HCEC 1CT (cell line): ENCODE measurements around the gene PSTPIP2.
"Not testable (repeated sequence)": the region's sequence is repeated elsewhere in the genome, so short reads cannot be mapped to it uniquely, and the experiment has no call there.

Source experiments
- DNase-seq: peaks from one replicate; pipeline ENCODE4 v3.0.0-alpha.2; 2017

PSTPIP2 gene

DNA sequence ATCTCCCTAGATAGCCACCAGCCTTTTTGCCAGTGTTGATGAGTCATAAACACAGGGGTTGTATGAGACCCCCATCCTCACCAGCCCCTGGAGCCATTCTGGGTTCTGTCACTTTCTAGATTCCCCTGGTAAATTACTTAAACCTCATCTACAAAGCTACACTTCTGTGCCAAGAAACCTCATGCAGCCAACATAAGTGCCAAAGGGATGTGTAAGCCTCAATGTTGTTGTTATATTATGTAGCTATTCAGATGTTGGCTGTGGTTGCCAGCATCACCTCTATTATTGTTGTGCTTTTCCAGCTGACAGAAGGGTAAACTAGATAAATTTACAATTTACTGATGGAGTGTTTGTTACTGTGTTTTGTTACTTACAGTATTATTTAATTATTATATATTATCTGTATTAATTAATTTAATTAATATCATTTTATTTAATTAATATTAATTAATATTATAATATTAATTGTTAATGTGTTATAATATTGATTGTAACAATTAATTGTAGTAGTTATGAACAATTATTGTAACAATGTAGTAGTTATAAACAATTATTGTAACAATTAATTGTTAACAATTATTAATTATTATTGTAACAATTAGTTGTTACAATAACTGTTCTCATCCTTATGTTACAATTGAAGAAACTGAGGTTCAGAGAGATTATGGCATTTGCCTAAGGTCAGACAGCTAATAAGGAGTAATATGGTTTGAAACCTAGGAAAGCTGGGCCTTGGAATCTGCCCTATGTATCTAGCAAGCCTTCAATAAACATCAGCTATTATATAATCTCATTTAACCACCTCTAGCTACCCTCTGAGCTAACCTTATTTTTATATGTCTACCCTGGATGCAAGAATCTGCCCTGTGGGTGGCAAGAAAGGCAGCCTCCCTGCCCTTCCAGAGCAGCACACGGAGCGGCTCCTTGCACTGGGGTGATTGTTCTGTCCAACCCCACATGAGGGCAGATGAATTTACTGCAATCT is 36.1 kb downstream of the PSTPIP2 start:
- DNase-seq, result no peak

DNA sequence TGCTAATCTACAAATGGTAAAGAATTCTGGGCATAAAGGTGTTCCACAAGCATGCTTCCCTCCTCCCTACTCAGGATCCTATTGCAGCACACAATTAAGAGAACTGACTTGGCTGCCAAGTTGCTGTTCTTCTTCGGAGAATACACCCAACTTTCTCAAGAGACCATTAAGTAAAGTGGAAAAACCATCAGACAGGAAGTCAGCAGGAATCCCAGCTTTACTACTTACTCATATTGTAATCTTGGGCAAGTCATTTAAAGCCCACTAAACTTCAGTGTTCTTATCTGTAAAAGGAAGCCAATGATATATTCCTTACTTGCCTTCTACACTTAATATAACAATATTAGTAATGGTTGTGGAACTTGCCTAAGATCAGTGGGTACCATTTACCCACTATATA is 37.8 kb downstream of the PSTPIP2 start:
- DNase-seq, result no peak

DNA sequence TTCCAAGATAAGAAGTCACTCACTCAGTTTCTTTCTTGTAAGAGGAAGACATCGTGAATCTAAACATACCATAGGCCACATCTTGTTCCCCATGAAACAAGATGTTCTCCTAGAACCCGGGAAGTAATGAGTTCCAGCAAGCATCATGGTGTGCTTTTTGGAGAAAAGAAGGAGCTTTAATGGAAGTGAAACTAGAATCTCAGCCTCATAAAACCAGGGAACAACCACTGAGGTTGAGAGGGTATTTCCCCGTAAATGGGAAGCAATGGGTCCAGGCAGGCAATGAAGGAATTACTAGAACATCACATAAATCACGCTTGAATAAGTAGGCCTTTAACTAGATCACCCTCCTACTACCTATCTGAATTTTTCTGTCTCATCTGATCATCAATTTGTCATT is 40.3 kb downstream of the PSTPIP2 start:
- DNase-seq, result no peak

DNA sequence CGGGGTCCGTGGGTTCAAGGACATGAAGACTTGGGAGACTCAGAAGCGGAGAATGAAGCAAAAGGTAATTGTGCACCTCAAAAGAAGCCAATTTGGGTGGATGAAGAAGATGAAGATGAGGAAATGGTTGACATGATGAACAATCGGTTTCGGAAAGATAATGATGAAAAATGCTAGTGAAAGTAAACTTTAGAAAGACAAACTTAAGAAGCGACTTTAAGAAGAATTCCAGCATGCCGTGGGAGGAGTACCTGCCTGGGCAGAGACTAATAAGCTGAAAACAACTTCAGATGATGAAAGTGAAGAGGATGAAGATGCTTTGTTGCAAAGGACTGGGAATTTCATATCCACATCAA is 43.5 kb downstream of the PSTPIP2 start:
- no peak for DNase-seq

DNA sequence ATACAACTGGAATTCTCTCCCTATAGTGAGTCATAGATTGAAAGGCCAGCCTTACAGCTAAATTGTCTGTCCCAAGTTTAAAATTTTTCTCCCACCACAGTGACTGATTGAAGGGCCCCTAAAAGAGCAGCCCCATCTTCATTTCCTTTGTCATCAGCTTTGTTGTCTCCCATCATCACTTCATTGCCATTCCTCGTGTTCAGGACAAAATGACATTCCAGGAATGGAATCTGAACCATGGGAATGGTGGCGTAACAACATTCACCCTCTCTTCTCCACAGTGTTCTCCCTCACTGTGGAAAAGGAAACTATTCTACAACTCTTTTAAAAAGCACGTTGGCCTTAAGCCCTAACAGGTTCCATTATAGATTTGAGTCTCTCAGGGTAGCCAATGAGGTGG is 52.1 kb downstream of the PSTPIP2 start:
- no peak for DNase-seq

DNA sequence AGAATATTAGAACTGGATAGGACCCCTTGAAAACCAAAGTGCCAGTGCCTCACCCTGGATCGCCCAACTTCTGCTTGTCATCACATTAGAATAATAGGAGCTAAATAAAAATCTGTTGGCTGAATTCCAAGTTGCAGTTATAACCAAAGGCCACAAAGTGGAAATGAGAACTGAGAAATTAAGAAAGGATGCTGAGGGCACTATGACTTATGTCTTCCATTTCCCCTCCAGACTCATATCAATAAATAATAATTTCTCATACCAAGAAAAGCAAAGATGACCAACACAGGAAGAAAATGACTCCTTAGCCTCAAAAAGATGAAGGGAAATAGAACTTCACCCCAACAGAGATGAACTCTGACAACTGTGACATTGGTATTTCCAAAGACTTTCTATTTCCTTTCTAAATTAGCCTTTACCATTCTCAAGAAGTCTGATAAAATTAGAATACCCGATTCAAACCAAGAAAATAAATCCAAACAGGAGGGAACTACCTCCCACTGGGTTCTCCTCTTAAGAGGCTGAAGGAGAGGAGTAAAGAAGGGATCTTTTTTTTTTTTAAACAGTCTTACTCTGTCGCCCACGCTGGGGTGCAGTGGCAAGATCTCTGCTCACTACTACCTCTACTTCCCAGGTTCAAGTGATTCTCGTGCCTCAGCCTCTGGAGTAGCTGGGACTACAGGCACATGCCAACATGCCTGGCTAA is 58.4 kb downstream of the PSTPIP2 start:
- DNase-seq, result no peak

DNA sequence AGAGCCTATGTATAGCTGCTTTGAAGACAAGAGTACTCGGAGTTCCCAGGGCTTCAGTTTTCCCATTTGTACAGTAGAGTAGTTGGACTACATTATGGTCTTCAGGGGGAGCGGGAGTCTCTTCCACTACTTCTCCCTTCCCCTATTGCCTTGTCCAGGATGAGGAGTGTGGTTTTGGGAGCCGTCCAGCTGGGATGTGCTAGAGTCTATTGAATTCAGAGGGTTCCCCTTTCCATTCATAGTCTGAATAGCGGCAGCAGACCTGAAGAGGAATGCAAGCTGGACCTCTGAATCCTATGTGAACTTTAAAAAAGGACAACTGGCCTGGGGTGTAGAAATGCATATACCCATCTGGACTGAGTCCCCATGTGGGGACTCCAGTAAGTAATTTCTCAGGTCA is 61.4 kb downstream of the PSTPIP2 start:
- DNase-seq, result no peak

DNA sequence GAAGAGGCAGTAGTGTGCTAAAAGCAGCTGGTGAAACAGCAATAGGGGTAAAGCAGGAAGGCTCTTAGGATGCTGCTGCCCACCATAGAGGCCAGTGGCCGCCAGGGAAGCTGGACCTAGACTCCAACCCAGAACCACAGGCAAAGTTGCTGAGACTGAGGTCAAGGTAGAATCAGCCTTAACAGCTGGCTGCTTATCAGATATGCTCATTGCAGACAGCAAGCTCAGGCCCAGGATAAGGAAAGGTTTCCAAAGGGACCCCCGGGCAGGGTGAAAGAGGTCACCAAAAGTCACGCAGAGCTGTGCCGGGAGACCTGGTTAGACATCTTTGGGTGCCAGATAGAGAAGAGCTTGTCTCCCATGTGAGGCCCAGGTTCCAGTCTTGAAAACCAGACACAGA is 62.0 kb downstream of the PSTPIP2 start:
- DNase-seq, result no peak

DNA sequence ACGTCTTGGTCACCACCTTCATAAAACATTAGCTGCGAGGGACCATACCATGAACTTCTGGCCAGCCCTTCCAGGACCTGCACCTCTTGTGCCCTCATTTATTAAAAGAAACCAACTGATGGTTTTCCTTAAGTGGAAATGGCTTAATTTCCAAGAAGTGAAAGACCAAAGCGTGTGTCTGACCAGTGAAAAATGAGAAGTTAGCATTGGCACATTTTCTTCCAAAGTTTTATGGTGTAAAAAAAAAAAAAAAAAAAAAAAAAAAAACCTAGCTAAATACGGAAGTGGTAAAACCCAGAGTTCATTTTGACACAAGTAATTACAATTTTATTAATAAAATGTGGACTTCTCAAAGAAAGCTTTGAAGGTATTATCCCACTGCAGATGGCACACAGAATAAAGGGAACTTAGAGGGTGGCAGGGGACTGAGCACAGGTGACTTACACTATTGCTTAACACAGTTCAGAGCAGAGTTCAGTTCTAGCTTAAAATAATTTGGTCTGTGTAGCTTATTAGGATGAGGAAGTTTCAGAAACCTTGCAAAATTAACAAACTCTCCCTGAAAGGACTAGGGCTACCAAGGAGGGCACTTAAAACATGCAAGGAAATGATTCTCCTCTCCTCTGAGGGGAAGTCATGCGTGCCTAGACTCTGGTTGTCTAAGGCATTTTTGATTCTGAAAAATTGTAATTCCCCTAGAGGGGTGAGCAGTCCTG is 62.8 kb downstream of the PSTPIP2 start:
- DNase-seq, result no peak

DNA sequence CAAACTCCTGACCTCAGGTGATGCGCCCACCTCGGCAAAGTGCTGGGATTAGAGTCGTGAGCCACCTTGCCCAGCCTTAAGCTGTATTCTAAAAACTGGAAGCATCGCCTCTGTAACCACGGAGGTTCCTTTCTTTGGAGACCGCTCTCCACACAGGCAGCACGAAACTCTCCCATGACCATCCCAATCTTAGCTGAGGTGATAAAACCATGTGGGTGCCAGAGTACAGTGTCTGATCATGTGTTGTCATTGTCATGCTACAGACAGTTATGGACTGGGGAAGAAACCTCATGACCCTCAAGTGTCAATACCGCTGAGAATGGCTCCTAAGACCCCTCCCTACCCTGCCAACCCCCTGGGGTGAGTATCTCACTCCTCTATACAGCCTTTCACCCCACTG is 63.5 kb downstream of the PSTPIP2 start:
- no peak for DNase-seq

DNA sequence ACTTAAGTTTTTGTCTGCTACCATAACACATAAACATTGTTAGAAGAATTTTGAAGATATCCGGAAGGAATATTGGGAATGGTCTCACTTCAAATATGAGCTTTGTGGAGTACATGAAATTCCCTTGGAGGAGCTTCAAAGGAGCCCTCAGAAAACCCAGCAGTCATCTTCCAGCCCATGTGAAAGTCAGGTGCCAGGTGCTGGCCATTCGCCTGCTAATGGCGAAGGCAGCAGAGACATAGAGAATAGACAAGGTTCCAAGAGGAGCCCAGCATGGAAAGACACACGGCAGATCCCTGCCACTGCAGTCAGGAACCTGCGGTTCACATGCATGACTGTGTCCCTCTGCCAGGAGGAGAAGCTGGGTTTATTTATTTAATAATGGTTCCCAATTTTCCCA is 64.9 kb downstream of the PSTPIP2 start:
- DNase-seq, result no peak

DNA sequence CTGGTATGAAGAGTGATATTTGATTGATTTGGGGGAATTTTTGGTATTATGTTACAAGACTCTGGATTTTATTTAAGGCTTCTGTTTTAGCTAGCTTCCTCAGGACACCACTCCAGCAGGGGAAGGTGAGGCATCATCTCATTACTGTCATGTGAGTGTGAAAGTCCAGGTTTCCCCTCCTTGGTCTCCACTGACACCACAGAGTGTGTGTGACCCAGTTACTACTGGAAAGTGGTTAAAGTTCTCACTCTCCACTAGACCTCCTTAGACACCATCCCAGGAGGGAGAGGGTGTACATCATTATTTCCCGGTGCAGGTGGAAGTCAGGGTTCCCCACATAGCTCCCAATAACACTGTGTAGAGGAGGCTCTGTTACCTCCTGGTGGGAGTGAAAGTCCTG is 69.1 kb downstream of the PSTPIP2 start:
- DNase-seq, result no peak

DNA sequence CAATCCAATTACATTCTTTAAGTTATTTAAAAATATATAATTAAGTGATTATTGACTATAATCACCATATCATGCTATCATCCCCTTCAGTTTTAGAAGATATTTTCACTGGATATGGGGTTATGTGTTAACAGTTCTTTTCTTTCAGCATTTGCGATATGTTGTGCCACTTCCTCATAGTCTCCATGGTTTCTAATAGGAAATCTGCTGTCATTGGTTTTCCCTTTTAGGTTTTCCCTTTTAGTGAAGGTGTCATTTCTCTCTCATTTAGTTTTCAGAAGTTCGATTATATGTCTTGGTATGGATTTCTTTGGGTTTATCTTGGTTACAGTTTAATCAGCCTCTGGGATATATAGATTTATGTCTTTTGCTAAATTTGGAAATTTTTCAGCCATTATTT is 70.2 kb downstream of the PSTPIP2 start:
- DNase-seq, result no peak

DNA sequence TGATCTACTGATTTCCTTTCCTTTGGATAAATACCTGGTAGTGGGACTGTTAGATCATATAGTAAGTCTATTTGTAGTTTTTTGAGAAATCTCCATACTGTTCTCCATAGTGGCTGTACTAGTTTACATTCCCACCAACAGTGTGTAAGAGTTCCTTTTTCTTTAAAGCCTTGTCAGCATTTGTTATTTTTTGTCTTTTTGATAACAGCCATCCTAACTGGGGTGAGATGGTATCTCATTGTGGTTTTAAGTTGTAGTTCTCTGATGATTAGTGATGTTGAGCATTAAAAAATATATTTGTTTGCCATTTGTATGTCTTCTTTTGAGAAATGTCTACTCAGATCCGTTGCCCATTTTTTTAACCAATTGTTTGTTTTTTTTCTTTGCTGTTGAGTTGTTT is 71.0 kb downstream of the PSTPIP2 start:
- no peak for DNase-seq

DNA sequence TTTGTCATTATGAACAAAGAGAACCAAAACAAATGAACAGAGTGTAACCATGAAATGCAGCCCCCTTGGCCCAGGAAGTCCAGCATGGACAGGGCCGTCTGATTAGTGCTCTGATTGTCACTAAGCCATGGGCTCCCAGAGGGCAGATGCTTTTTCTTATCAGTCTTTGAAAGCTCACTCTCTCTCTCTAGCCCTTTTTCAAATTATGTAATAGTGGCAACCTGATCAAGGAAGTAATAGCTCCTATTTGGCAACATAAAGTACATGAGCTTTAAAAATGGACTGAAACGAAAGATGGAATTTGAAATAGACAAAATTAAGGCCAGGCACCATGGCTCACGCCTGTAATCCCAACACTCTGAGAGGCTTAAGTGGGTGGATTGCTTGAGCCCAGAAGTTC is 72.5 kb downstream of the PSTPIP2 start:
- no peak for DNase-seq

DNA sequence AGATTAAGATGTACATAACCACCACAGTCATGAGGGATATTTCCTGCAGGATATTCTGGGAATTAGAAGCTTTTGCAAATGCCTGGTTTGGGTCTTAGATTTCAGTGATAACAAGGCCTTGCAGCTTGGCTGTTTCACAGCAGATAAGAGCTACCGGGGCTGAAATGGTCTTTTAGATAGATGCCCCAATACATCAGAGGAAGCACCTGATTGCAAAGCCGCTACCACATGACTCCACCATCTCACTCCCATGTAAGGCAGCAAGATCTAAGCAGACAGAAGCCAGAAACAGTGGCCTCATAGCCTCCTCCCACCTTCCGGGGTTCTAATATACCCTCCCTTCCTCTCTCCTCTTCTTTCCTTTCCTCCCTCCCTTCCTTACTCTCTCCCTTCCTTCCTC is 73.8 kb downstream of the PSTPIP2 start:
- no peak for DNase-seq

DNA sequence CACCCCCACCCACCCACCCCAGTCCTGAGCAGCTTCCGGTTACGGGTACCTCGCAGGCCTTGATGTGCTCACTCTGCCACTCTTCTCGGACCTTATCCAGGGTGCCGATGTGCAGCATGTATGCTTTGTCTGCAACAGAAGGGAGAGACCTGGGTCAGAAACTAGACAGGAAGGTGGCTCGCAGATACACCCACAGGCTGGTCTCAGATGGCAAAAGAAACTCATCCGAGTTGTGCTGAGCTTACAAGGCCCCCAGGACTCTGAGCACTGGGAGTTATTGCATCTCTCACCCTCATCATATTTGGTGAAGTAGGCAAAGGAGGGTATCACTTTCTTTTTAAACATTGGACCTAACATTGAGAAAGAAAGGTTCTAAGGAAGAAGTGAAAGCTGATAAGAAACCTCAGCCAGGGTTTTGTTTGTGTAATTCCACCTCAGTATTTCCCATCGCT is 74.3 kb downstream of the PSTPIP2 start:
- DNase-seq, result no peak

DNA sequence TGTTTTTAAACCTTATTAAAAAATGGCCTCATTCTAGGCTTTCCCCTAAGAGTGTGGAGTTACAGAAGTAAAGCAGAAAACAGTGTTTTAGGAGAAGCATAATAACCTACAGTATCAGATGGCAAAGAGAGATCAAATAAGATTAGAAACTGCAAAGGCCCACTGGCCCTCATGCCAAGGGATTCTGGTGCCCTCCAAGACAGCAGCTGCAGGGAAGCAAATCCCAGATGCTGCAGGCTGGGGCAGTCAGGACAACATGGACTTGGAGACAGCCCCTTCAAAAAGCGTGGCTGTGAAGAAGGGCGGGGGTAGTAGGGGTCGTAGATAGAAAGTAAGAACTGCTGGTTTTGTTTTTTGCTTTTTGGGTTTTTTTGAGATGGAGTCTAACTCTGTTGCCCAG is 76.6 kb downstream of the PSTPIP2 start:
- DNase-seq, result no peak

DNA sequence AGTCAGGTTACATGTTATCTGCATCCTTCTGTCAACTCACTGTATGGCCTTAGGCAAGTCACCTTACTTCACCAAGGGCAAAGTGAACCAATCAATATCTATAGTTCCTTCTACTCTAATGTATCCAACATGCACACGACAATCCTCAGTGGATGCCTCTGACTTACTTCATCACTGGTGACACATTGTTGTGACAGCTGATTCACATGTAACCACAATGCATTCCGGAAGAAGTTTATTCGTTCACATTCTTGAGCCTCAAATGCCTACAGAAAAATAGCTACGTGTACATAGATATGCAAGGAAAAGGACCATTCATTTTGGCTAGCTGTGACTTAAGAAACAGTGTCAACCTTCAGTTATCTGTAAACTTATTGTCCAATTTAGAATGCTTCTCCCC is 78.6 kb downstream of the PSTPIP2 start:
- peak; percentile 80 for DNase-seq

DNA sequence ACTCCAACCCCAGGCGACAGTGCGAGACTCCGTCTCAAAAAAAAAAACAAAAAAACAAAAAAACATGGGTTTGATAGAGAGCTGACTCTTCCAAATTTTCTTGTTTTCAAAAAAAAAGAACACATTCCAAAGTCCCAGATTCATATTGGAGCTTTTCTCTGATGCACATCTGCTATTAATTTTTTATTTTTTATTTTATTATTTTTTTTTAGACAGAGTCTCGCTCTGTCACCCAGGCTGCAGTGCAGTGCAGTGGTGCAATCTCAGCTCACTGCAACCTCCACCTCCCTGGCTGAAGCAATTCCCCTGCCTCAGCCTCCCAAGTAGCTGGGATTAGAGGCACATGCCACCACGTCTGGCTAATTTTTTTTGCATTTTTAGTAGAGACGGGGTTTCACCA is 79.5 kb downstream of the PSTPIP2 start:
- DNase-seq, result not testable (repeated sequence)

DNA sequence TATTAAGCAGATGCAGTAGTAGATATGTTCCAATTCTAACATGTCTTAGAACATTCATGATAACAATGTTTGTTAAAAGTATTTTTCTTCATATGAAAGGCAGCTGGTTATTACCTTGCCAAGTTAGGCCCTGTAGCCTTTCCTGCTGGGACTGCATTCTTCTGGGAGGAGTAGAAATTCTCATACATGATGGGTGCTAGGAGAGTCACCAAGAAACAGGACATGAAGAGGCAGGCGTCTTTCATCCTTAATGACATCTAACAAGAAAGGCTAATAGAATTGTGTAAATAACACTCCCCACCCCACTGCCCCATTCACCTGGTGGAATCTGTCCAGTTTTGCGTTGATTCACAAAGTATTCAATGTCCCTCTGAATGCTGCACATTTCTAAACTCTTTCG is 80.3 kb downstream of the PSTPIP2 start:
- no peak for DNase-seq

DNA sequence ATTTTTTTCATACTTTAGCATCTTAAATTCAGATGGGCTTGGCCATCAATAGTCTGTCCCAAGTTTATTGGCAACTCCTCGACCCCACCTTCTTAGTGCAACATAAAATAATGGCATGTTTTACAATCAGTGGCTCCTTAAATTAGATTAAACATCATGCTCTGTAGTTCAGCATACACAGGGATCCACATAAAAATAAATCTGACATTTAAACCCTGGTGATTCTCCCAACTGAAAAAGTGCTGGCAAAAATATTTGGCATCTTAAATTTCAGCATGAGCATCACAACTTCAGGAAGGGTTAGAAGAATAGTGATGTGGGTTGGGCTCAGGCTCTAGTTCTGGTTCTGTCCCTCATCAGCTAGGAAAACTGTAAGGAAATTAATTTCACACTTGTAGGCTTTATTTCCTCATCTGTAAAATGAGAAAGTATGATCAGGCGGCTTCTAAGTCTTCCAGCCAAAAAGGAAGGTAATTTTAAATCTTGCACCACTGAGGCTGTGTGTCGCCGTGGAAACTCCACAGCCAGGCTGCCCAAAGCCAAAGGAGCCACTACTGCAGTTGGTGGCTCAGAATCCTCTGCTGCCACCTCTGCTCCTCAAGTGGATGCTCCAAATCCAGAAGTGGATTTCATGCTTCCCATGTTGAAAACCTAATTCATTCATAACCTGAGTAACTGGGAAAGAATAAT is 87.4 kb downstream of the PSTPIP2 start:
- DNase-seq, result no peak

DNA sequence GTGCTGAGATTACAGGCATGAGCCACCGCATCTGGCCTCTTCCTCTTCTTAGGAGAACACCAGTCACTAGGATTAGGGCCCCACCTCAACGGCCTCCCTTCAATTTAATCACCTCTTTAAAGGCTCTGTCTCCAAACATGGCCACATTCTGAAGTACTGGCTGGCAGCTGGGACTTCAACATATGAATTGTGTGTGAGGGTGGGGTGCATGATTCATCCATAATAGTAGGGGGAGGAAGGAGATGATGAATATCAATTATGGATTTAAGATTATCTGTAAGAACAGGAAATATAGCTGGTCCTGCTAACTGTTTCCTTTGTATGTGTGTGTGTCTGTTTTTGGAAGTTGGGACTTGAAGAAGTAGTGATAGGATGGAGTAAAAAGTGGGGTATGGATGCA is 90.2 kb downstream of the PSTPIP2 start:
- DNase-seq, result no peak
